HG03378 (cell line): ENCODE measurements around the gene TMEM134.
"Not testable (repeated sequence)": the region's sequence is repeated elsewhere in the genome, so short reads cannot be mapped to it uniquely, and the experiment has no call there.

Experiments used
- ATAC-seq: cut with Tn5 transposase; IDR thresholded peaks from one replicate; pipeline ENCODE4 v1.9.1; 2021; ENCODE audit warnings: mild to moderate bottlenecking, moderate library complexity; ENCODE audit not compliant: unreplicated experiment

The TMEM134 gene

DNA sequence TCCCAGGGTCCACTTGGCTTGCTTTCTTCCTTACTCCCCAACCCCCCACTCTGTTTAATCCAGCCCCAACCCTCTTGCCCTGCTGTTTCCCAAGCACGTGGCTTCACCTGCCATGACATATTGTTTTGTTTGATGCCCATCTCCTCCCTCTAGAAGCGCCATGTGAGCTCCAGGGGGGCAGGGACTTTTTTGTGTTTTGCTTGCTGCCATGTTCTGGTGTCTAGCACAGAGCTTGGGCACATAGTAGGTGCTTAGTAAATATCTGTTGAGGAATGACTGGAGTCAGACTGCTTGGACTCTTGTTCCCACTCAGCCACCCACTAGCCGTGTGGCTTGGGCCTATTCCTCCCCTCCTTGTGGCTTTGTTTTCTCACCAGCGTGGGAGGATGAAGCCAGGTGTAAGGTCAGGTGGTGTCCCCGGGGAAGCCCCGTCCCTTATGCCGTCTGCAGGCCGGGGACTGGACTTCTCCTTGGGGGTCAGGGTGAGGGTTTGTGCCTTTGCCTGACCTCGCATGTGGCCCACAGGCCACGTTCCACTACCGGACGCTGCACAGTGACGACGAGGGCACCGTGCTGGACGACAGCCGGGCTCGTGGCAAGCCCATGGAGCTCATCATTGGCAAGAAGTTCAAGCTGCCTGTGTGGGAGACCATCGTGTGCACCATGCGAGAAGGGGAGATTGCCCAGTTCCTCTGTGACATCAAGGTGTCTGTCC is 17.6 kb upstream of the TMEM134 start:
- peak; percentile 23 for ATAC-seq

DNA sequence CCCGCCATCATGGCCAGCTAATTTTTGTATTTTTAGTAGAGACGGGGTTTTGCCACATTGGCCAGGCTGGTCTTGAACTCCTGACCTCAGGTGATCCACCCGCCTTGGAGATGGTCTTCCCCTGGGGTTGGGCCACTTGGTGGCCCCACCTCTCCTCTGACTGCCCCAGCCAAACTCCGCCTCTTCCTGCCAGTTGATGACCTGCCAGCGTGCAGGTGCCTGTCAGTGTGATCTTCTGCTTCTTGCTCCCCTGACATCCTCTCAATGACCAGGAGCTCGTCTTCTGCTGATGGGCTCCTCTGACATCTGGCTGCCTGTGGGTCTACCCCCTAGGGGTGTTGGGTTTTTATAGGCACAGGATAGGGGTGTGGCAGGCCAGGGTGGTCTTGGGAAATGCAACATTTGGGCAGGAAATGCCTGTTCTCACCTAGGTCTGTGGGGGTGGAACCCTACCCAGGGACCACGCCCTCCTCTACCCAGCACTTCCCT is 16.9 kb upstream of the TMEM134 start:
- ATAC-seq: not testable (repeated sequence)

- no peak for ATAC-seq
Measured at GRCh38 chr11:67484847-67485311, 15.8 kb upstream of the TMEM134 start.

DNA sequence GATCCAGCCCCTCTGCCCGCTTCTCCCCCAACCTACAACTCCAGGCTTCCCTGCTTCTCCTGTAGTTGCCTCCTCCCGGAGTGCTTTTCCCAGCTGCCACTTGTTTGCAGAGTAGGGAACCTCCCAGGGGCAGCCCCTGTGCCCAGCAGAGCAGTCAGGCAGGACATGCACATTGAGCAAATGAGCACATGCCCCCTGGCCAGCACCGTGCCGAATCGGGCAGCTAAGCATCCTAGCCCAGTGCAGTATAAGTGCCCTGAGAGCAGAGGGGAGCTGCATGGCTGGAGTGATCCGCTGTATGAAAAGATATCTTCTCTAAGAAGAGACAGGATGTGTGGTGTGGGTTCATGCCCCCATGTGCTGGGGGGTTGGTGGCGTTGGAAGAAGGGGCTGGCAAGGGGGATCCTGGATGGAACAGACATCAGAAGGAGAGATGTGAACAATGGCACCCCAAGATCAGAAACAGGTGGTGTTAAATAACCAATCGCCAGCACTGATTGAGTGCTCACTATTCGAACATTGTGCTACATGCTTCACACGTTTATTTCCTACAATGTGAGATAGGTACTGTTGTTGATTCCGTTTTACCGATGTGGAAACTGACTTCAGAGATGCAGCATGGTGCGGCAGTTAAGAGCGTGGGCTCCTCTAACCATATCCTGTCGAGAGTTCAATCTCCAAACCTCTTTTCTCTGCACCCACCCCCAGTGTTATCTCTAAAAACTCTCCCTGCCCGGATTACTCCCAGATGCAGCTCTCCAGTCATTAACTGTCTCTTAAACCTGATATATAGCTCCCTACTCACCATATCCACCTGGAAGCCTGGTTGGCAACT is 15.0 kb upstream of the TMEM134 start:
- ATAC-seq: no peak

DNA sequence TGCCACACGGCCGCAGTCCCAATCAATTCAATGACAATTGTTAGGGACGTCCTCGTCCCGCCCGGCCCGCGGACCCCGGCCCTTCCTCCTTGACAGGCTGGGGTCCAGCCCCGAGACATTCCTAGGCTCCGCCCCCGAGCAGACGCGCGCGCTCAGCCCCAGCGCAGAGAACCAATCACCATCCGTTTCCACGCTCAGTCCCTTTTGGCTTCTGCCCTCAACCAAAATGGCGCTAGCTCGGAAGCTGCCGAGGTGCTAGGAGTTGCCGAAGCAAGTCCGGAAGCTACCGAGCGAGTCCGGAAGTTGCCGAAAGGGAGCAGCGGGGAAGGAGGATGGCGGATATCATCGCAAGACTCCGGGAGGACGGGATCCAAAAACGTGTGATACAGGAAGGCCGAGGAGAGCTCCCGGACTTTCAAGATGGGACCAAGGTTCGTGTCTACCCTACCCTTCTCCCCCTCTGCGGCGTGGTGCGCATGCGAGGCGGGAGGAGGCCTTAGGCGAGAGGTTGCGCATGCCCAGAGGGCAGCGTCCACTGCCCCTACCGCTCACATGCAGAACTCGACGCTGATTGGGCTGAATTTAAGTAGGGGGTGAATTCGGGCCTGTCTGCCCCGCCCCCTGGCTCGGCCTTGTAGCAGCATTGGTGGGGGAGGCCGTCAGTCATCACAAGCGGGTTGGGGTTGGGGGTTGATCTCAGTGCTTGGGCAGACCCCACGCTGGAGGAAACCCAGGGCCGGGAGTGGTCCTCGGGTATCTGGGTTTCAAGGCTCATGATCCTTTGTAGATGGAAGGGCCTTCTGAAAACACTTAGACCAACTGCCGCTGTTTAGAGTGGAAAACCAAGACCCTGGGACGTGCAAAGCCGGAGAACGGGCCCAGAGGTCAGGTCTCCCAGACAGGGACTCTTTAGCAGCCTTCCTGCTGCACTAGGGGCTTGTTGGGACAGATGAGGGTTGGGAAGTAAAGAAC is 14.1 kb upstream of the TMEM134 start, which contains the start of gene AIP:
AIP (plus strand) TSS at position 200 of the 972 bp plus-strand sequence; CDS start at position 333, 133 bp downstream.
- peak; percentile 53 for ATAC-seq

DNA sequence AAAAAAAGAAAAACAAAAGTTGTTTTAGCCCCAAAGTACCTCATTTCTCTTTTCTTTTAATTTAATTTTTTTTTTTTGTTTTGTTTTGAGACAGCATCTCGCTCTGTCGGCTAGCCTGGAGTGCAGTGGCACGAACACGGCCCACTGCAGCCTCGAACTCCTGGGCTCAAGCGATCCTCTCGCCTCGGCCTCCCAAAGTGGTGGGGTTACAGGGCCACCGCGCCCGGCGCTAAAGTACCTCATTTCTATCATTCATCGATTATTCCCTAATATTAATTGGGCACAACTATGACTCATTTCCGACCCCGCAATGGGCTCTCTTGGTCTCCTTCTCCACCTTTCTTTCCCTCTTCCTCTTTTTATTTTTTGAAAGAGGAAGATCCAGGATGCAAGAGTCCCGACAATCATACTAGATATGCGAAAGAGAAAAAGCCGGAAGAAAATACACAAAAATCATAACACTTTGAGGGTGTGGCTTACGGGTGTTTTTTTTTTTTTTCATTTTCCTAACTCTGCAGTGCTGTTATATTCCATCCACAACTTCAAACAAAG is 13.3 kb upstream of the TMEM134 start:
- no peak for ATAC-seq

DNA sequence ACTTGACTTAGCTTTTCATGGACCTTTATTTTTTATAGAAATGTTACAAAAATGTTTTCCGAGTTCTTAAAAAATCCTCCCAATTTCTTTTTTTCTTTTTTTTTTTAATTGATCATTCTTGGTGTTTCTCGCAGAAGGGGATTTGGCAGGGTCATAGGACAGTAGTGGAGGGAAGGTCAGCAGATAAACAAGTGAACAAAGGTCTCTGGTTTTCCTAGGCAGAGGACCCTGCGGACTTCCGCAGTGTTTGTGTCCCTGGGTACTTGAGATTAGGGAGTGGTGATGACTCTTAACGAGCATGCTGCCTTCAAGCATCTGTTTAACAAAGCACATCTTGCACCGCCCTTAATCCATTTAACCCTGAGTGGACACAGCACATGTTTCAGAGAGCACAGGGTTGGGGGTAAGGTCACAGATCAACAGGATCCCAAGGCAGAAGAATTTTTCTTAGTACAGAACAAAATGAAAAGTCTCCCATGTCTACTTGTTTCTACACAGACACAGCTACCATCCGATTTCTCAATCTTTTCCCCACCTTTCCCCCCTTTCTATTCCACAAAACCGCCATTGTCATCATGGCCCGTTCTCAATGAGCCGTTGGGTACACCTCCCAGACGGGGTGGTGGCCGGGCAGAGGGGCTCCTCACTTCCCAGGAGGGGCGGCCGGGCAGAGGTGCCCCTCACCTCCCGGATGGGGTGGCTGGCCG is 8.4 kb upstream of the TMEM134 start:
- ATAC-seq: not testable (repeated sequence)

DNA sequence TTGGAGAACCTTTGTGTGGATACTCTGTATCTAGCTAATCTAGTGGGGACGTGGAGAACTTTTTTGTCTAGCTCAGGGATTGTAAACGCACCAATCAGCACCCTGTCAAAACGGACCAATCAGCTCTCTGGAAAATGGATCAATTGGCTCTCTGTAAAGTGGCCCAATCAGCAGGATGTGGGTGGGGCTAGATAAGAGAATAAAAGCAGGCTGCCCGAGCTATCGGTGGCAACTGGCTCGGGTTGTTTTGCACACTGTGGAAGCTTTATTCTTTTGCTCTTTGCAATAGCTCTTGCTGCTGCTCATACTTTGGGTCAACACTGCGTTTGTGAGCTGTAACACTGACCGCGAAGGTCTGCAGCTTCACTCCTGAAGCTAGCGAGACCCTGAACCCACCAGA is 7.6 kb upstream of the TMEM134 start:
- ATAC-seq: not testable (repeated sequence)

DNA sequence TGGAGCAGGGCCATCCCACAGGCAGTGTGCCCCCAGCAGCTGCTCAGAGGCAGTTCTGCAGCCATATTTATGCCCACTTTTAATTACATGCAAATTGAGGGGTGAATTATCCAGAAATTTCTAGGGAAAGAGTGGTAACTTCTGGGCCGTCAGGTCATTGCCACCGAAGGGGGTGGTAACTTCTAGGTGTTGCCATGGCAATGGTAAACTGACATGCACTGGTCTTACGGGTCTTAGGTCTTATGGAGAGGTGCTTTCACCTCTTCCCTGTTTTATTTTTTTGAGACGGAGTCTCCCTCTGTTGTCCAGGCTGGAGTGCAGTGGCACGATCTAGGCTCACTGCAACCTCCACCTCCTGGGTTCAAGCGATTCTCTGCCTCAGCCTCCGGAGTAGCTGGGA is 3.8 kb upstream of the TMEM134 start:
- ATAC-seq: no peak

- no peak for ATAC-seq
Measured at GRCh38 chr11:67470337-67471002, 1.4 kb upstream of the TMEM134 start.

DNA sequence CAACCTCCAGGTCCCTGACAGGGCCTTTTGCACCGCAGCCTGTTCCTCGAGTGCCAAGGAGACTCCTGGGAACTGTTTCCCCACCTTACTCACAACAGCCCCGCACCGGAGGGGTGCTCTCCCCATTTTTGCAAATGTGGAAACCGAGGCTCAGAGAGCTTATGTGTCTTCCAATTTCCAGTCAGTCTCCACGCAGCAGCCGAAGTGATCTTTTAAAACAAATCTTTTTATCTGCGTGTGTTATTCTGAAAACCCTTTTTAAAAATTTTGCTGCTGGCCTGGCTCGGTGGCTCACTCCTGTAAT is 409 bp upstream of the TMEM134 start:
- ATAC-seq: peak; percentile 19

- ATAC-seq: peak; percentile 2
Measured at GRCh38 chr11:67468456-67468758, 644 bp downstream of the TMEM134 start.

- ATAC-seq: no peak
Measured at GRCh38 chr11:67468056-67468455, 995 bp downstream of the TMEM134 start.

DNA sequence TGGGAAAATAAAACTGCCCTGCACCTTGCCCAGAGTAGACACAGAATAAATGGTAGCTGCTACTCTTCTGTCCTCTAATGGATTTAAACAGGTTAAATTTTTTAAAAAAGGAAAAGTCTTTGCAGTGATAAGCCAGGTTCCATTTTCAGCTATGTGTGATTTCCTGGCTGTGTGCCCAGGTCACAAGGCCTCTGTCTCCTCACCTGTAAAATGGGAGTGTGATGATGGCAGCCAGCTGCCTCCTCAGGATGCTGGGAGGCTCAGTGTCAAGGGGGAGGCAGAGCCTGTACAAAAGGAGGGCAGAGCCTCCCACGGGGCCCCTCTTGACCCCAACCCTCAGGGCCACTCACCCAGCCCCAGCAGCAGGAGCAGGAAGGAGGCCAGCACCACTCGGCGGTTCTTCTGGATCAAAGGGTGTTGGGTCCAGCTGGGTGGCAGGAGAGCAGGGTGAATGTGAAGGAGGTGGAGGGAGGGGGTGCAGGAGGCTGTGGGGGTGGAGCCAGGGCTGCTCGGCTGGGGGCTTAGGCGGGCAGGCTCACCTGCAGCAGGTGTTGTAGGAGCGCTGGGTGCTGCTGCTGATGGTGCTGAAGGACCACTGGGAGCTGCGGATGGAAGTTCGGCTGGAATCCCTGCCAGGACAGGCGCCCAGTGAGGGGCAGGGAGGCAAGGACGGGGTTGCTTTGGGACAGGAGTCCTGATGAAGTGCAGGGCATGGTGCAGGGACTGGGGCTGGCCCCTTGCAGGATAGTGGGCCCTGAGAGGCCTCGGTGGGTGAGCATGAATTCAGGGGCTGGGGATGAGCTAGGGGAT is 1.9 kb downstream of the TMEM134 start:
- ATAC-seq: no peak

- no peak for ATAC-seq
Measured at GRCh38 chr11:67466367-67466766, 2.7 kb downstream of the TMEM134 start.

DNA sequence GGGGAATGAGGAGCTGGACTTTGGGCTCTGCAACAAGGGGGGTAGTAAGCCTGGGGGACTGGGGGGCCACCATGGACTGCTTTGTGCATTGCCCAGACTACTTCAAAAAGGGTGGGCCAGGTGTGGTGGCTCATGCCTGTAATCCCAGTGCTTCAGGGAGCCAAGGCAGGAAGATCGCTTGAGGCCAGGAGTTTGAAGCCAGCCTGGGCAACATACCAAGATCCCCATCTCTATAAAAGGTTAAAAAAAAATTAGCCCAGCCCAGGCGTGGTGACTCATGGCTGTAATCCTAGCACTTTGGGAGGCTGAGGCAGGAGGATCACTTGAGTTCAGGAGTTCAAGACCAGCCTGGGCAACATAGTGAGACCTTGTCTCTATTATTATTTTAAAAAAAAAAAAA is 3.5 kb downstream of the TMEM134 start:
- not testable (repeated sequence) for ATAC-seq

GRCh38 chr11:67465189-67465510 is 3.9 kb downstream of the TMEM134 start:
- ATAC-seq: no peak

DNA sequence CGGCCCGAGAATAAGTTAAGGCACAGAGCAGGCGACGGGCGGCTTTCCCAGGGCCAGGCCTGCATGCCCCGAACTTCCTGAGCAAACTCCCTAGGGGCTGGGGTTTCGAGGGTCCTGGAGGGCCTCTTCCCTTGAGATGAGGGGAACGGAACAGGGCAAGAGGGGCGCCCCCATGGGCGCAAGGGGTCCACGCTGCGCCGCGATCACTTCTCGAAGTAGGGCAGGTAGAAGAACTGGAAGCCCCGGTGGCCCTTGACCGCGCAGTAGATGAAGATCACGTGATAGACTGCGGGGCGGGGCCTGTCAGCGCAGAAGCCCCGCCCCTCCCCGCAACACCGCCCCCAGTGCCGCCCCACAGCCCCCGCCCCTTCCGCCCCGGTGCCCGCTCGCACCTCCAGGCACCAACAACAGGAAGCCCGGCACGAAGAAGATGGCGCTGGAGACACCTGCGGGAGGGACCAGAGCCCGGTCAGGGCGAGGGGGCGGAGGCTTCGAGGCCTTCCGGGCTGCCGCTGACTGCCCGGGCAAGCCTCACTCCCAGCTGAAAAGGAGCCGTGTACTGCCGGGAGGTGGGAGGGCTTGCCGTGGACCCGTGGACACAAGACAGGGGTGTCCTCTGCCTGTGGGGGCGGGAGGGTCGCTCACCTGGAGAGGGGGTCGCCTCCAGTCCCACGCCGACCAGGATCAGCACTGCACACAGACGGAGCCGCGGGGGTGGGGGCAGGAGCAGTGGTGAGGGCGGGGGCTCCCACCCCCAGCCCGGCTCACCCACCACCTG is 4.5 kb downstream of the TMEM134 start:
- ATAC-seq: no peak
